HEK293 (cell line): ENCODE data around the gene FAM120A.

Experiments
- EGR2 ChIP-seq: fragments of 450-650 bp; formaldehyde crosslinking; IDR thresholded peaks from 2 replicates; pipeline ENCODE4 v1.5.1; 2016; ENCODE audit warnings: low read depth, missing biosample characterization, missing genetic modification characterization
- FEZF1 ChIP-seq: fragments of 450-650 bp; formaldehyde crosslinking; IDR thresholded peaks from 2 replicates; pipeline ENCODE4 v1.5.1; 2016; ENCODE audit warnings: missing biosample characterization, missing genetic modification characterization
- HOXA7 ChIP-seq: sonication (generic); formaldehyde crosslinking; IDR thresholded peaks from 2 replicates; pipeline ENCODE4 v1.8.1; 2022; ENCODE audit warnings: missing genetic modification reagents, borderline replicate concordance
- PRDM10 ChIP-seq: fragments of 450-650 bp; formaldehyde crosslinking; IDR thresholded peaks from 2 replicates; pipeline ENCODE4 v1.5.1; 2016; ENCODE audit warnings: missing biosample characterization, missing genetic modification characterization
- PRDM4 ChIP-seq: fragments of 450-650 bp; formaldehyde crosslinking; IDR thresholded peaks from 2 replicates; pipeline ENCODE4 v1.5.1; 2017; ENCODE audit warnings: missing biosample characterization, missing genetic modification characterization
- SCRT1 ChIP-seq: fragments of 450-650 bp; formaldehyde crosslinking; IDR thresholded peaks from 2 replicates; pipeline ENCODE4 v1.5.1; 2016; ENCODE audit warnings: missing biosample characterization, missing genetic modification characterization, borderline replicate concordance
- YY2 ChIP-seq: fragments of 450-650 bp; formaldehyde crosslinking; IDR thresholded peaks from 2 replicates; pipeline ENCODE4 v1.5.1; 2016; ENCODE audit warnings: missing biosample characterization, missing genetic modification characterization
- ZBTB11 ChIP-seq: fragments of 450-650 bp; formaldehyde crosslinking; conservative IDR thresholded peaks from 2 replicates; pipeline ENCODE4 v1.5.1; 2016; ENCODE audit warnings: low read depth, missing biosample characterization, missing genetic modification characterization
- ZBTB26 ChIP-seq: fragments of 450-650 bp; formaldehyde crosslinking; optimal IDR thresholded peaks from 2 replicates; pipeline ENCODE3; 2016; ENCODE audit warnings: missing biosample characterization, mild to moderate bottlenecking, missing genetic modification characterization
- ZEB2 ChIP-seq: fragments of 450-650 bp; formaldehyde crosslinking; IDR thresholded peaks from 2 replicates; pipeline ENCODE4 v1.5.1; 2016; ENCODE audit warnings: missing biosample characterization, missing genetic modification characterization
- ZNF10 ChIP-seq: fragments of 450-650 bp; formaldehyde crosslinking; IDR thresholded peaks from 2 replicates; pipeline ENCODE4 v1.5.1; 2017; ENCODE audit warnings: missing biosample characterization, missing genetic modification characterization
- ZNF112 ChIP-seq: fragments of 450-650 bp; formaldehyde crosslinking; IDR thresholded peaks from 2 replicates; pipeline ENCODE4 v1.5.0; 2017; ENCODE audit warnings: missing biosample characterization, missing genetic modification characterization
- ZNF133 ChIP-seq: fragments of 450-650 bp; formaldehyde crosslinking; IDR thresholded peaks from 2 replicates; pipeline ENCODE4 v1.5.1; 2016; ENCODE audit warnings: missing biosample characterization, missing genetic modification characterization
- ZNF140 ChIP-seq: fragments of 450-650 bp; formaldehyde crosslinking; IDR thresholded peaks from 2 replicates; pipeline ENCODE4 v1.5.1; 2016; ENCODE audit warnings: missing biosample characterization, missing genetic modification characterization
- ZNF223 ChIP-seq: fragments of 450-650 bp; formaldehyde crosslinking; IDR thresholded peaks from 2 replicates; pipeline ENCODE4 v1.5.1; 2016; ENCODE audit warnings: missing biosample characterization, missing genetic modification characterization
- ZNF302 ChIP-seq: fragments of 450-650 bp; formaldehyde crosslinking; IDR thresholded peaks from 2 replicates; pipeline ENCODE4 v1.5.1; 2016; ENCODE audit warnings: missing biosample characterization, missing genetic modification characterization, low read depth
- ZNF518A ChIP-seq: fragments of 450-650 bp; formaldehyde crosslinking; conservative IDR thresholded peaks from 2 replicates; pipeline ENCODE4 v1.5.1; 2016; ENCODE audit warnings: low read depth, missing biosample characterization, missing genetic modification characterization
- ZNF580 ChIP-seq: fragments of 450-650 bp; formaldehyde crosslinking; IDR thresholded peaks from 2 replicates; pipeline ENCODE4 v1.5.1; 2016; ENCODE audit warnings: missing biosample characterization, missing genetic modification characterization
- ZNF621 ChIP-seq: fragments of 450-650 bp; formaldehyde crosslinking; IDR thresholded peaks from 2 replicates; pipeline ENCODE4 v1.5.1; 2017; ENCODE audit warnings: missing biosample characterization, missing genetic modification characterization
- ZNF830 ChIP-seq: fragments of 450-650 bp; IDR thresholded peaks from 2 replicates; pipeline ENCODE4 v1.5.0; 2018; ENCODE audit warnings: missing biosample characterization, missing genetic modification characterization, low read depth, mild to moderate bottlenecking, moderate library complexity

FAM120A gene

GRCh38 chr9:93575796-93576257 is 124.3 kb downstream of the FAM120A start (continued):
- no peak for TF ChIP-seq ZNF518A (tag by site-specific recombination)
- no peak for TF ChIP-seq ZEB2
- TF ChIP-seq EGR2 (tag by site-specific recombination) = 0 out of 2 replicates have a peak, but pooled peaks have one; percentile 6
- peak; percentile 56 for TF ChIP-seq PRDM10 (tag by site-specific recombination)
- TF ChIP-seq HOXA7 (CRISPR knock-in tag) = no peak
- TF ChIP-seq ZNF302 (tag by site-specific recombination) = no peak
- TF ChIP-seq ZNF112 (tag by site-specific recombination) = no peak
- no peak for TF ChIP-seq FEZF1
- no peak for TF ChIP-seq ZNF580
- TF ChIP-seq ZNF830 = no peak
- no peak for TF ChIP-seq ZNF140 (tag by site-specific recombination)
- TF ChIP-seq ZBTB11 (tag by site-specific recombination) = no peak
- TF ChIP-seq SCRT1 (tag by site-specific recombination) = no peak
- no peak for TF ChIP-seq ZNF223 (tag by site-specific recombination)
- TF ChIP-seq YY2 = no peak
- peak; percentile 27 for TF ChIP-seq ZBTB26 (tag by site-specific recombination)
- no peak for TF ChIP-seq ZNF621 (tag by site-specific recombination)
- TF ChIP-seq ZNF10 (tag by site-specific recombination) = no peak
- TF ChIP-seq PRDM4 = peak; percentile 96
- TF ChIP-seq ZNF133 (tag by site-specific recombination) = no peak
- TF ChIP-seq, all 188 proteins: peak for 13
